ENCODE data around the gene KCNH1.

Gene KCNH1

DNA sequence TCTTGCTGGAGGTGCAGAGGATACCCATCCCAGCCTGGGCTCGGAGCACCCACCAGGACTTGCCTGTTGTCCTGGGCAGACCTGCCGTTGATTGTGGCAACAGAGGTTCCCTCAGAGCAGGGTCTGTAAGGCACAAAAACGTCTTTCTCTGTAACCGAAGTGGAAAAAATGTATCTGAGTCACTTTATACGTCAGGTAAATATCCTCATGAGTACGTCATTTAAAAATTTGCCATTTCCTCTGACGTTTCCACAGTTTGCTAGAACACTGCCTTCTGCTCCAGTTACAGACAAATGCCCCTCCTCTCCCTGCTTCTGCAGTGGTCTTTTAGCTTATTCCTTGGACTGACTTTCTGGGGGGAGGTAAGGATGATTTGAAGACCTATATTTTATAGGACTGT is 478.4 kb downstream of the KCNH1 start:
- no peak for DNase-seq (ENCODE audit: low read depth)
- TF ChIP-seq, protein P1, sequence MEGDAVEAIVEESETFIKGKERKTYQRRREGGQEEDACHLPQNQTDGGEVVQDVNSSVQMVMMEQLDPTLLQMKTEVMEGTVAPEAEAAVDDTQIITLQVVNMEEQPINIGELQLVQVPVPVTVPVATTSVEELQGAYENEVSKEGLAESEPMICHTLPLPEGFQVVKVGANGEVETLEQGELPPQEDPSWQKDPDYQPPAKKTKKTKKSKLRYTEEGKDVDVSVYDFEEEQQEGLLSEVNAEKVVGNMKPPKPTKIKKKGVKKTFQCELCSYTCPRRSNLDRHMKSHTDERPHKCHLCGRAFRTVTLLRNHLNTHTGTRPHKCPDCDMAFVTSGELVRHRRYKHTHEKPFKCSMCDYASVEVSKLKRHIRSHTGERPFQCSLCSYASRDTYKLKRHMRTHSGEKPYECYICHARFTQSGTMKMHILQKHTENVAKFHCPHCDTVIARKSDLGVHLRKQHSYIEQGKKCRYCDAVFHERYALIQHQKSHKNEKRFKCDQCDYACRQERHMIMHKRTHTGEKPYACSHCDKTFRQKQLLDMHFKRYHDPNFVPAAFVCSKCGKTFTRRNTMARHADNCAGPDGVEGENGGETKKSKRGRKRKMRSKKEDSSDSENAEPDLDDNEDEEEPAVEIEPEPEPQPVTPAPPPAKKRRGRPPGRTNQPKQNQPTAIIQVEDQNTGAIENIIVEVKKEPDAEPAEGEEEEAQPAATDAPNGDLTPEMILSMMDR (IDR thresholded peaks at IDR 0.05; ENCODE audit: low read depth, low read length), result no peak
- TF ChIP-seq, protein P2, sequence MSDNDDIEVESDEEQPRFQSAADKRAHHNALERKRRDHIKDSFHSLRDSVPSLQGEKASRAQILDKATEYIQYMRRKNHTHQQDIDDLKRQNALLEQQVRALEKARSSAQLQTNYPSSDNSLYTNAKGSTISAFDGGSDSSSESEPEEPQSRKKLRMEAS (IDR thresholded peaks at IDR 0.05; ENCODE audit: low read depth, low read length), result no peak
- no peak for TF ChIP-seq POLR2A (IDR thresholded peaks at IDR 0.05; ENCODE audit: extremely low read depth, insufficient read length)
- no peak for TF ChIP-seq MYC (IDR thresholded peaks at IDR 0.05; ENCODE audit: low read depth, low read length)
- no peak overlapping the region for H3K4me3 ChIP-seq (ENCODE audit: low read depth, low read length)

DNA sequence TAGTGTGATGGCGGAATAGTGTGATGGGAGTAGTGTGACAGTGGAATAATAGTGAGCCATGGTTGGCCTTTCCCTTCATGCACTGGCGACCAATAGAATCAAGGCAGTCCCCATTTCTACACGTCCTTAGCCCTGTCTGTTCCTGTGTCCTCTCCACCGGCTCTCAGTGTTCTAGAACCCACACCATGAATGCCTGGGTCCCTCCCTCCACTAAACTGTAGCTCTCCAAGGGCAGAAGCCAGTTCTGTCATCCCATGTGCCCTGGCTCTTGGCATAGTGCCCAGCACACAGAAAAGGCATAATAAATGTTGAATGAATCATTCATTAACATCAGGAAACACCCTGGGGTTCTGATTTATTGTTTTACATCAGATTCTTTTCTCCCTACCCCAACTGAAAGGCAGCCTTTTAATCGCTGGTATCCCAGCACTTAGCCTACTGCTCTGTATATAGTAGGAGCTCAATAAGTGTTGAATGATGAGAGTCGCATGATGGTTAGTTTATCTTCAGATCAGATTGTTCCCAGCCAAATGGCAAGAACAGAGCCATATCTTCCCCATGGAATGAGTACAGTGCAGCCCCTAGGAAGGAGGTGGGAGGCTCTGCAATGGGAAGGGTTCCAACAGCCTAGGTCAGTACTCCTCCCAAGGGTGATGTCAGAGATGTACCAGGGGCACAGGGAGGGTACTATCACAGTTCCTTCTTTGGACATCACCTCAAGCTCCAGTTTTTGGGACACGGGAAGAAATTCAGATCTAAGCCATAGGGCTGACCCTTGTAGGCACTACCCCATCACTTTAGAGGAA is 479.6 kb downstream of the KCNH1 start:
- no peak overlapping the region for H3K4me3 ChIP-seq (ENCODE audit: low read depth, low read length)
- no peak for DNase-seq (ENCODE audit: low read depth)

DNA sequence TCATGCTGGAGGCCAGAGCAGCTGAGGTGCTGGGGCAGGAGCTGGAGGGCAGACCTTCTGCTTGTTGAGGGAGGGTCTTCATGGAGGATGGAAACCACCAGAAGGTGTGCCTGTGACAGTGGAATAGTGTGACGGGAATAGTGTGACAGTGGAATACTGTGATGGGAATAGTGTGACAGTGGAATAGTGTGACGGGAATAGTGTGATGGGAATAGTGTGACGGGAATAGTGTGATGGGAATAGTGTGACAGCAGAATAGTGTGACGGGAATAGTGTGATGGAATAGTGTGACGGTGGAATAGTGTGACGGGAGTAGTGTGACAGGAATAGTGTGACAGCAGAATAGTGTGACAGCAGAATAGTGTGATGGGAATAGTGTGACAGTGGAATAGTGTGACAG is 480.2 kb downstream of the KCNH1 start:
- DNase-seq (ENCODE audit: low read depth), result peak; percentile 16
- TF ChIP-seq, protein P1 (IDR thresholded peaks at IDR 0.05; ENCODE audit: low read depth, low read length), result no peak
- H3K4me3 ChIP-seq (ENCODE audit: low read depth, low read length), result no peak overlapping the region

More for the DNA sequence above, 479.6 kb downstream of the KCNH1 start:
- TF ChIP-seq, protein P1 (IDR thresholded peaks at IDR 0.05; ENCODE audit: low read depth, low read length), result no peak
- TF ChIP-seq MYC (IDR thresholded peaks at IDR 0.05; ENCODE audit: low read depth, low read length), result no peak
- no peak for TF ChIP-seq POLR2A (IDR thresholded peaks at IDR 0.05; ENCODE audit: extremely low read depth, insufficient read length)
- TF ChIP-seq, protein P2 (IDR thresholded peaks at IDR 0.05; ENCODE audit: low read depth, low read length), result no peak

DNA sequence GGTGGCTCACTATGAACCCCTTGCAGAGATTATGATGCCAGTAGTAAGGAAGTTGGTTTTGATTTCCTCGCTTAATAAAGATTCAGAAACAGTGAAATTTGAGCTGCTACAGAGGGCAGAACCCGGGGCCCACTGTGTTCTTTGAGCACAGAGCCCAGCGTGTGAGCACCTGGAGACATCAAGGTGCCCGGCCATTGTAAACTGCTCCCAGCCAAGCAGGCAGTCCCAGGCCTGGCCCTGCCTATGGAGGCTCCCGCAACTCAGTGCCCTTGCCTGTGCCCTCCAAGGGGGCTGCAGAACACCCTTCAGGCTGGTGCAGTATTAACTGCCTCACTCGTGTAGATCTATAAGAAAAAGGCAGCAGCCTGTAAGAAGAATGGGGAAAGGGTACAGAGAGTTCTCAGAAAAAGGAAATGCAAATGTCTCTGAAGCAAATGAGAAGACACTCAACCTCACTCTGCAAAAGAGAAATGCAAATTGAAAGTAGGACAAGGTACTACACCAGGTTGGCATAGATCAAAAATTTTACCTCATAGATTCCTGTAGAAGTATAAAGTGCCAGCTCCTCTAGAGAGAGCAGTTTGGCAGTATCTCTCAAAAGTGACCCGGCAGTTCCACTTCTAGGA is 481.5 kb downstream of the KCNH1 start:
- no peak overlapping the region for H3K4me3 ChIP-seq (ENCODE audit: low read depth, low read length)
- no peak for DNase-seq (ENCODE audit: low read depth)
- TF ChIP-seq, protein P2 (IDR thresholded peaks at IDR 0.05; ENCODE audit: low read depth, low read length), result no peak
- TF ChIP-seq, protein P1 (IDR thresholded peaks at IDR 0.05; ENCODE audit: low read depth, low read length), result no peak
- no peak for TF ChIP-seq MYC (IDR thresholded peaks at IDR 0.05; ENCODE audit: low read depth, low read length)
- no peak for TF ChIP-seq POLR2A (IDR thresholded peaks at IDR 0.05; ENCODE audit: extremely low read depth, insufficient read length)

DNA sequence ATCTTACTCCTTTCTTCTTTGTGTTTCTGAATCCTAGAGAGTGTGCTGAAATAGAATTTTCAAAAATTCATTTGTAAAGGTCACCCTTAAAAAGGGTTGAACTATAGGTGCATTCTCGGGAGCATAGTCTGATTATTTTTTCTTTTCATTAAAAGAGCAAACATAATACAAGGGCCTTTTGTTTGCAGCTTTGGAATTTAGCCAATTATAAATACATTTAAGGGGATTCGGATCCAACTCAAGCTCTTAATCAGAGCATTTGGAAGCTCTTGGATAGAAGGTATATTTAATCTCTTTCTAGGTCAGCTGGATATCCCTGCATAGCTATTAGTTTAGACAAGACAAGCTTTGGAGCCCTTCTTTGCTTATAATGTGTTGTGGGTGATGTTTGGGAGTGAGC is 483.5 kb downstream of the KCNH1 start:
- TF ChIP-seq MYC (IDR thresholded peaks at IDR 0.05; ENCODE audit: low read depth, low read length) (no peak), POLR2A (IDR thresholded peaks at IDR 0.05; ENCODE audit: extremely low read depth, insufficient read length) (no peak)
- TF ChIP-seq, protein P1 (IDR thresholded peaks at IDR 0.05; ENCODE audit: low read depth, low read length), result no peak
- TF ChIP-seq, protein P2 (IDR thresholded peaks at IDR 0.05; ENCODE audit: low read depth, low read length), result no peak
- no peak for DNase-seq (ENCODE audit: low read depth)
- H3K4me3 ChIP-seq (ENCODE audit: low read depth, low read length), result no peak overlapping the region
